ENCODE data around the gene RAD18.

- no peak for TF ChIP-seq CTCF (IDR thresholded peaks at IDR 0.05)
- TF ChIP-seq POLR2A (IDR thresholded peaks at IDR 0.05), result no peak
These were observed 83.8 kb downstream of the RAD18 start for GRCh38 chr3:8879347-8879944.
